Panc1 (cell line): ENCODE data around the gene TEDC1. TPM values are rescaled to one million over a fixed set of nuclear protein-coding genes. Genes with fewer than 3 reads are reported as not detected.

Experiments
- ATAC-seq: fragments of 200-7000 bp; cut with Tn5 transposase; 2 replicates; pipeline ENCODE4 v1.9.1; 2020; ENCODE audit warnings: mild to moderate bottlenecking, moderate library complexity
- BruUV-seq: library from RNA; stranded (reverse); fragments of 400-500 nt; replicated peaks from 2 replicates; lab custom pipeline; 2021; lab: Mats Ljungman, UMichigan
- CTCF ChIA-PET: fragments of 300-600 bp; sonication (Branson Sonifier 250); formaldehyde crosslinking; loops from one replicate; lab custom pipeline; 2022; ENCODE audit warnings: antibody characterized with exemption; lab: Charles Lee
- POLR2A ChIA-PET: fragments of 300-600 bp; sonication (Branson Sonifier 250); formaldehyde crosslinking; loops from one replicate; lab custom pipeline; 2022; ENCODE audit warnings: antibody characterized with exemption; lab: Charles Lee
- DNase-seq: peaks from one replicate; pipeline ENCODE4 v3.0.0-alpha.2; 2010; ENCODE audit warnings: low read depth, low spot score
- H3K27ac ChIP-seq: 2 replicates; pipeline ENCODE4 v1.5.1; 2011; ENCODE audit warnings: mild to moderate bottlenecking, low read length, inconsistent platforms
- H3K27me3 ChIP-seq: fragments of 200-500 bp; sonication (Bioruptor generic); 2 replicates; pipeline ENCODE4 v1.6.0; 2014; ENCODE audit warnings: low read length, inconsistent platforms; ENCODE audit not compliant: control insufficient read depth, insufficient read depth
- H3K36me3 ChIP-seq: fragments of 200-500 bp; sonication (Bioruptor generic); 2 replicates; pipeline ENCODE4 v1.5.1; 2014; ENCODE audit warnings: inconsistent platforms, mild to moderate bottlenecking, low read length, moderate library complexity; ENCODE audit not compliant: control insufficient read depth, insufficient read depth
- H3K4me1 ChIP-seq: 2 replicates; pipeline ENCODE4 v1.5.1; 2011; ENCODE audit warnings: inconsistent platforms, mild to moderate bottlenecking, low read length, moderate library complexity; ENCODE audit not compliant: control insufficient read depth, insufficient read depth
- H3K4me3 ChIP-seq, 2 experiments: 2 replicates each; pipeline ENCODE4 v1.5.1; 2011 to 2012; ENCODE audit warnings: low read depth in 2 of 2, low read length in 2 of 2, mild to moderate bottlenecking in 2 of 2, inconsistent platforms in 1 of 2, moderate library complexity in 1 of 2
- H3K9me3 ChIP-seq: fragments of 200-500 bp; sonication (Bioruptor generic); 2 replicates; pipeline ENCODE4 v1.5.1; 2014; ENCODE audit warnings: low read depth, mild to moderate bottlenecking, inconsistent platforms, low read length, moderate library complexity; ENCODE audit not compliant: control insufficient read depth, insufficient read depth
- POLR2AphosphoS5 ChIP-seq: IDR thresholded peaks from 2 replicates; pipeline ENCODE4 v1.6.1; 2012; ENCODE audit warnings: mild to moderate bottlenecking, low read depth, low read length, moderate library complexity
- SIN3A ChIP-seq: IDR thresholded peaks from 2 replicates; pipeline ENCODE4 v1.6.1; 2012; ENCODE audit warnings: low read depth, mild to moderate bottlenecking, low read length, moderate library complexity, borderline replicate concordance; ENCODE audit not compliant: insufficient read depth
- TCF7L2 ChIP-seq: IDR thresholded peaks from 2 replicates; pipeline ENCODE4 v1.6.1; 2011; ENCODE audit warnings: mild to moderate bottlenecking, low read depth, low read length, inconsistent platforms
- in situ Hi-C: cut with HindIII; loops from 2 replicates; pipeline ENCODE4 v1.10.0; 2016; ENCODE audit warnings: low sequenced_read_pairs, low pct_unique_long_range_greater_than_20kb
- intact Hi-C: fragments of 100-400 bp; cut with micrococcal nuclease; formaldehyde crosslinking; loops from one replicate; pipeline ENCODE4 v1.10.0; 2022; ENCODE audit not compliant: unreplicated experiment
- total RNA-seq: library from RNA; stranded (reverse); gene quantifications from one replicate; pipeline ENCODE4 v1.2.1, GENCODE V29; 2021; ENCODE audit not compliant: unreplicated experiment
- TF ChIP-seq, protein P1 (sequence below), 2 experiments: IDR thresholded peaks; 2 replicates each; pipeline ENCODE4 v1.6.1; 2011 to 2012; ENCODE audit warnings: low read depth in 2 of 2, control low read depth in 1 of 2, low read length in 1 of 2, mild to moderate bottlenecking in 1 of 2, moderate library complexity in 1 of 2; ENCODE audit not compliant: insufficient read depth in 1 of 2
- TF ChIP-seq, protein P2 (sequence below): fragments of 450-650 bp; IDR thresholded peaks from 2 replicates; pipeline ENCODE4 v1.5.1; 2017; ENCODE audit warnings: mild to moderate bottlenecking

The TEDC1 gene
- total RNA-seq, 1 experiment from 2014 or later, result 47.8 TPM

DNA sequence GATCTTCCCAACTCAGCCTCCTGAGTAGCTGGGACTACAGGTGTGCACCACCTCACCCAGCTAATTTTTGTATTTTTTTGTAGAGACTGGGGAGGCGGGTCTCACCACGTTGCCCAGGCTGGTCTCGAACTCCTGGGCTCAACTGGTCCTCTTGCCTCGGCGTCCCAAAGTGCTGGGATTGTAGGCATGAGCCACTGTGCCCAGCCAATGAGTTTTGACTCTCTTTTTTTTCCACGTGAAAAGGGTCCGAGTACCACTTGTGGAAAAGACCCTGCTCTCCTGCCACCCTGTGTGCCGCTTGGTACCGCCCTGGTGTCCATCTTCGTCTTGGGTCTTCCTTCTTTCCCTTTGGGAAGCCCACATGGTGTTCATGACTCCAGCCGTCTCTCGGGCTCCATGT is 17.6 kb downstream of the TEDC1 start:
- DNase-seq (no peak), ATAC-seq (no peak)
- Histone ChIP-seq H3K27me3 (no peaks in the 10 kb centered on the region), H3K9me3 (no peaks in the 10 kb centered on the region), H3K4me1 (no peaks in the 10 kb centered on the region), H3K36me3 (no peaks in the 10 kb centered on the region), H3K4me3 (no peak overlapping the region), H3K27ac (no peak overlapping the region)
- in situ Hi-C loops (no loop called here), intact Hi-C loops (no loop called here)
- BruUV-seq, result no TSS peak
- ChIA-PET CTCF (no interaction called here), POLR2A (no interaction called here)
- TF ChIP-seq, protein P1, sequence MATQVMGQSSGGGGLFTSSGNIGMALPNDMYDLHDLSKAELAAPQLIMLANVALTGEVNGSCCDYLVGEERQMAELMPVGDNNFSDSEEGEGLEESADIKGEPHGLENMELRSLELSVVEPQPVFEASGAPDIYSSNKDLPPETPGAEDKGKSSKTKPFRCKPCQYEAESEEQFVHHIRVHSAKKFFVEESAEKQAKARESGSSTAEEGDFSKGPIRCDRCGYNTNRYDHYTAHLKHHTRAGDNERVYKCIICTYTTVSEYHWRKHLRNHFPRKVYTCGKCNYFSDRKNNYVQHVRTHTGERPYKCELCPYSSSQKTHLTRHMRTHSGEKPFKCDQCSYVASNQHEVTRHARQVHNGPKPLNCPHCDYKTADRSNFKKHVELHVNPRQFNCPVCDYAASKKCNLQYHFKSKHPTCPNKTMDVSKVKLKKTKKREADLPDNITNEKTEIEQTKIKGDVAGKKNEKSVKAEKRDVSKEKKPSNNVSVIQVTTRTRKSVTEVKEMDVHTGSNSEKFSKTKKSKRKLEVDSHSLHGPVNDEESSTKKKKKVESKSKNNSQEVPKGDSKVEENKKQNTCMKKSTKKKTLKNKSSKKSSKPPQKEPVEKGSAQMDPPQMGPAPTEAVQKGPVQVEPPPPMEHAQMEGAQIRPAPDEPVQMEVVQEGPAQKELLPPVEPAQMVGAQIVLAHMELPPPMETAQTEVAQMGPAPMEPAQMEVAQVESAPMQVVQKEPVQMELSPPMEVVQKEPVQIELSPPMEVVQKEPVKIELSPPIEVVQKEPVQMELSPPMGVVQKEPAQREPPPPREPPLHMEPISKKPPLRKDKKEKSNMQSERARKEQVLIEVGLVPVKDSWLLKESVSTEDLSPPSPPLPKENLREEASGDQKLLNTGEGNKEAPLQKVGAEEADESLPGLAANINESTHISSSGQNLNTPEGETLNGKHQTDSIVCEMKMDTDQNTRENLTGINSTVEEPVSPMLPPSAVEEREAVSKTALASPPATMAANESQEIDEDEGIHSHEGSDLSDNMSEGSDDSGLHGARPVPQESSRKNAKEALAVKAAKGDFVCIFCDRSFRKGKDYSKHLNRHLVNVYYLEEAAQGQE (IDR thresholded peaks at IDR 0.05; ENCODE audit: insufficient read depth in 1 of 2, low read depth in 2 of 2, low read length in 1 of 2), result no peak
- TF ChIP-seq POLR2AphosphoS5, result no peak
- no peak for TF ChIP-seq TCF7L2
- TF ChIP-seq SIN3A, result no peak
- TF ChIP-seq, protein P2, sequence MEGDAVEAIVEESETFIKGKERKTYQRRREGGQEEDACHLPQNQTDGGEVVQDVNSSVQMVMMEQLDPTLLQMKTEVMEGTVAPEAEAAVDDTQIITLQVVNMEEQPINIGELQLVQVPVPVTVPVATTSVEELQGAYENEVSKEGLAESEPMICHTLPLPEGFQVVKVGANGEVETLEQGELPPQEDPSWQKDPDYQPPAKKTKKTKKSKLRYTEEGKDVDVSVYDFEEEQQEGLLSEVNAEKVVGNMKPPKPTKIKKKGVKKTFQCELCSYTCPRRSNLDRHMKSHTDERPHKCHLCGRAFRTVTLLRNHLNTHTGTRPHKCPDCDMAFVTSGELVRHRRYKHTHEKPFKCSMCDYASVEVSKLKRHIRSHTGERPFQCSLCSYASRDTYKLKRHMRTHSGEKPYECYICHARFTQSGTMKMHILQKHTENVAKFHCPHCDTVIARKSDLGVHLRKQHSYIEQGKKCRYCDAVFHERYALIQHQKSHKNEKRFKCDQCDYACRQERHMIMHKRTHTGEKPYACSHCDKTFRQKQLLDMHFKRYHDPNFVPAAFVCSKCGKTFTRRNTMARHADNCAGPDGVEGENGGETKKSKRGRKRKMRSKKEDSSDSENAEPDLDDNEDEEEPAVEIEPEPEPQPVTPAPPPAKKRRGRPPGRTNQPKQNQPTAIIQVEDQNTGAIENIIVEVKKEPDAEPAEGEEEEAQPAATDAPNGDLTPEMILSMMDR, result no peak

- CTCF ChIA-PET, result no interaction called here
- intact Hi-C loops, result no loop called here
These were observed 26.1 kb downstream of the TEDC1 start for GRCh38 chr14:105517096-105517495.

More at GRCh38 chr14:105517096-105517495, 26.1 kb downstream of the TEDC1 start:
- BruUV-seq, result no TSS peak
- Histone ChIP-seq H3K9me3 (no peaks in the 10 kb centered on the region), H3K4me1 (no peaks in the 10 kb centered on the region), H3K36me3 (no peaks in the 10 kb centered on the region), H3K4me3 (no peak overlapping the region), H3K27me3 (no peaks in the 10 kb centered on the region), H3K27ac (no peak overlapping the region)
- in situ Hi-C loops, result no loop called here
- DNase-seq (no peak), ATAC-seq (no peak)
- TF ChIP-seq, protein P2, result no peak
- TF ChIP-seq TCF7L2 (no peak), SIN3A (no peak), POLR2AphosphoS5 (no peak)
- TF ChIP-seq, protein P1 (IDR thresholded peaks at IDR 0.05; ENCODE audit: insufficient read depth in 1 of 2, low read depth in 2 of 2, low read length in 1 of 2), result no peak
- POLR2A ChIA-PET, result no interaction called here
